Common myeloid progenitor, CD34-positive (primary cell): Measurements from ENCODE around the gene FAH.
A peak's percentile ranks its signal among the peaks of the same experiment; 100 is the strongest.

Experiments used
- CTCF ChIA-PET: fragments of 350-600 bp; sonication (Branson Sonifier 250); formaldehyde crosslinking; loops from one replicate; lab custom pipeline; 2021; ENCODE audit warnings: antibody characterized with exemption; lab: Charles Lee
- POLR2A ChIA-PET: fragments of 350-600 bp; sonication (Branson Sonifier 250); formaldehyde crosslinking; loops from one replicate; lab custom pipeline; 2021; ENCODE audit warnings: antibody characterized with exemption; lab: Charles Lee
- DNase-seq, 3 donors: peaks; one replicate each; pipeline versions ENCODE4 v3.0.0 to v3.0.0-alpha.2; 2013
- H3K27ac ChIP-seq, 2 experiments: 1 replicate in 1 of 2; 2 replicates in 1 of 2; pipeline ENCODE4 v1.7.0; 2013; ENCODE audit warnings: inconsistent platforms in 2 of 2, low read length in 2 of 2, mild to moderate bottlenecking in 2 of 2, low read depth in 1 of 2, moderate library complexity in 1 of 2; ENCODE audit not compliant: severe bottlenecking in 2 of 2, insufficient read depth in 1 of 2, poor library complexity in 1 of 2
- H3K27me3 ChIP-seq, 5 experiments: replicated peaks in 2 of 5; 1 replicate in 3 of 5; 2 replicates in 2 of 5; pipeline versions ENCODE4 v1.6.1 to v1.7.0; 2013; ENCODE audit warnings: low read length in 4 of 5, mild to moderate bottlenecking in 2 of 5, moderate library complexity in 2 of 5, inconsistent platforms in 1 of 5; ENCODE audit not compliant: insufficient read depth in 5 of 5, control insufficient read depth in 4 of 5
- H3K36me3 ChIP-seq, 4 experiments: 1 replicate in 2 of 4; 2 replicates in 2 of 4; pipeline versions ENCODE4 v1.6.1 to v1.7.0; 2013; ENCODE audit warnings: low read length in 3 of 4, control low read depth in 1 of 4, mild to moderate bottlenecking in 1 of 4; ENCODE audit not compliant: control insufficient read depth in 4 of 4, insufficient read depth in 4 of 4
- H3K4me1 ChIP-seq, 4 experiments: 1 replicate in 3 of 4; 2 replicates in 1 of 4; pipeline versions ENCODE4 v1.6.1 to v1.7.1; 2013; ENCODE audit warnings: low read length in 3 of 4, mild to moderate bottlenecking in 3 of 4, control low read depth in 1 of 4, inconsistent platforms in 1 of 4, moderate library complexity in 1 of 4; ENCODE audit not compliant: control insufficient read depth in 4 of 4, insufficient read depth in 4 of 4; ENCODE audit errors: control extremely low read depth in 1 of 4
- H3K4me3 ChIP-seq, 7 experiments: 1 replicate in 4 of 7; 2 replicates in 3 of 7; pipeline versions ENCODE4 v1.5.1 to v1.7.0; 2013; ENCODE audit warnings: mild to moderate bottlenecking in 7 of 7, low read length in 6 of 7, moderate library complexity in 6 of 7, inconsistent platforms in 2 of 7, low read depth in 2 of 7, control low read depth in 1 of 7; ENCODE audit not compliant: insufficient read depth in 4 of 7, control insufficient read depth in 1 of 7; ENCODE audit errors: extremely low read depth in 1 of 7
- H3K9me3 ChIP-seq, 5 experiments: 1 replicate in 4 of 5; 2 replicates in 1 of 5; pipeline versions ENCODE4 v1.6.1 to v1.7.1; 2013; ENCODE audit warnings: low read length in 4 of 5, mild to moderate bottlenecking in 2 of 5, inconsistent platforms in 1 of 5, low read depth in 1 of 5, moderate library complexity in 1 of 5; ENCODE audit not compliant: control insufficient read depth in 4 of 5, insufficient read depth in 2 of 5; ENCODE audit errors: control extremely low read depth in 1 of 5
- WGBS: methylation state at CpG from one replicate; pipeline ENCODE4 v1.1.5; 2013; ENCODE audit not compliant: insufficient coverage; 5-methylcytosine and 5-hydroxymethylcytosine counted together

FAH gene

GRCh38 chr15:80173022-80173759, 20.4 kb downstream of the FAH start:
- peak; percentile 64 to 79 (median 77) for DNase-seq
- CTCF ChIA-PET: interaction anchor here (0.8 to 3.5 kb wide), 18 partner anchors 8 to 322 kb away, joined by 3 to 19 read pairs (median 4); no protein-coding TSS in a partner anchor
- no peaks in the 10 kb centered on the region for H3K9me3 ChIP-seq
- H3K36me3 ChIP-seq: peaks cover 7 to 67% (median 47%) of the 10 kb centered on the region in 4 experiments
- no peaks in the 10 kb centered on the region for H3K27me3 ChIP-seq
- no peak overlapping the region for H3K27ac ChIP-seq
- WGBS: 74% methylated on average over 10 of the region's 10 CpGs
- POLR2A ChIA-PET: no interaction called here
- no peak overlapping the region for H3K4me3 ChIP-seq
- peaks cover 0 to 2% (median 0%) of the 10 kb centered on the region in 4 experiments for H3K4me1 ChIP-seq

GRCh38 chr15:80174017-80174746, 21.4 kb downstream of the FAH start:
- H3K36me3 ChIP-seq: peaks cover 11 to 67% (median 47%) of the 10 kb centered on the region in 4 experiments
- H3K9me3 ChIP-seq: no peaks in the 10 kb centered on the region
- POLR2A ChIA-PET: no interaction called here
- peaks cover 0 to 2% (median 0%) of the 10 kb centered on the region in 4 experiments for H3K4me1 ChIP-seq
- no peak overlapping the region for H3K27ac ChIP-seq
- DNase-seq: no peak
- no peak overlapping the region for H3K4me3 ChIP-seq
- H3K27me3 ChIP-seq: no peaks in the 10 kb centered on the region
- CTCF ChIA-PET: interaction anchor here (0.8 to 3.5 kb wide), 12 partner anchors 9 to 276 kb away, joined by 3 to 19 read pairs (median 4); no protein-coding TSS in a partner anchor
- 98% methylated on average over 11 of the region's 11 CpGs for WGBS

GRCh38 chr15:80175436-80175835, 22.6 kb downstream of the FAH start:
- POLR2A ChIA-PET: no interaction called here

GRCh38 chr15:80176443-80176842, 23.6 kb downstream of the FAH start:
- no peaks in the 10 kb centered on the region for H3K9me3 ChIP-seq
- ChIA-PET POLR2A (no interaction called here), CTCF (interaction anchor here (1.6 kb wide), 1 partner anchor 323 kb away, joined by 4 read pairs; no protein-coding TSS in a partner anchor)
- 67% methylated on average over 6 of the region's 6 CpGs for WGBS
- H3K27ac ChIP-seq: no peak overlapping the region
- no peaks in the 10 kb centered on the region for H3K27me3 ChIP-seq
- peaks cover 0 to 2% (median 0%) of the 10 kb centered on the region in 4 experiments for H3K4me1 ChIP-seq
- H3K36me3 ChIP-seq: peaks cover 9 to 78% (median 58%) of the 10 kb centered on the region in 4 experiments
- no peak for DNase-seq
- H3K4me3 ChIP-seq: no peak overlapping the region

More at GRCh38 chr15:80175436-80175835, 22.6 kb downstream of the FAH start:
- Histone ChIP-seq H3K4me1 (peaks cover 0 to 2% (median 0%) of the 10 kb centered on the region in 4 experiments), H3K36me3 (peaks cover 9 to 71% (median 51%) of the 10 kb centered on the region in 4 experiments), H3K4me3 (no peak overlapping the region), H3K27me3 (no peaks in the 10 kb centered on the region), H3K9me3 (no peaks in the 10 kb centered on the region), H3K27ac (no peak overlapping the region)
- WGBS: 98% methylated on average over 9 of the region's 9 CpGs
- CTCF ChIA-PET: interaction anchor here (0.9 to 1.2 kb wide), 2 partner anchors 186 to 278 kb away, joined by 3 read pairs; no protein-coding TSS in a partner anchor
- DNase-seq: no peak

- Histone ChIP-seq H3K9me3 (no peaks in the 10 kb centered on the region), H3K36me3 (peaks cover 11 to 79% (median 58%) of the 10 kb centered on the region in 4 experiments), H3K4me3 (no peak overlapping the region), H3K27me3 (no peaks in the 10 kb centered on the region), H3K4me1 (peaks cover 0 to 2% (median 0%) of the 10 kb centered on the region in 4 experiments), H3K27ac (no peak overlapping the region)
- 100% methylated on average over 2 of the region's 2 CpGs for WGBS
- POLR2A ChIA-PET: interaction anchor here (0.6 kb wide), 1 partner anchor 151 kb away, joined by 9 read pairs; no protein-coding TSS in a partner anchor
- DNase-seq: no peak
- CTCF ChIA-PET: interaction anchor here (1.6 kb wide), 1 partner anchor 324 kb away, joined by 4 read pairs; no protein-coding TSS in a partner anchor
These were observed 24.4 kb downstream of the FAH start for GRCh38 chr15:80177156-80177555.

- whole genome bisulfite sequencing: 98% methylated on average over 13 of the region's 17 CpGs
- Histone ChIP-seq H3K4me3 (no peak overlapping the region), H3K36me3 (peaks cover 12 to 88% (median 62%) of the 10 kb centered on the region in 4 experiments), H3K27ac (no peak overlapping the region), H3K9me3 (no peaks in the 10 kb centered on the region), H3K27me3 (no peaks in the 10 kb centered on the region), H3K4me1 (no peaks in the 10 kb centered on the region)
- ChIA-PET POLR2A (no interaction called here), CTCF (interaction anchor here (1.0 kb wide), 1 partner anchor 18 kb away, joined by 6 read pairs; no protein-coding TSS in a partner anchor)
- DNase-seq: no peak
These were observed 26.4 kb downstream of the FAH start for GRCh38 chr15:80179025-80179759.
